HG03439 (cell line): ENCODE measurements around the gene NUP35.

Experiments used
- ATAC-seq: cut with Tn5 transposase; IDR thresholded peaks from one replicate; pipeline ENCODE4 v1.9.1; 2021; ENCODE audit warnings: mild to moderate bottlenecking, moderate library complexity; ENCODE audit not compliant: unreplicated experiment

NUP35 gene

DNA sequence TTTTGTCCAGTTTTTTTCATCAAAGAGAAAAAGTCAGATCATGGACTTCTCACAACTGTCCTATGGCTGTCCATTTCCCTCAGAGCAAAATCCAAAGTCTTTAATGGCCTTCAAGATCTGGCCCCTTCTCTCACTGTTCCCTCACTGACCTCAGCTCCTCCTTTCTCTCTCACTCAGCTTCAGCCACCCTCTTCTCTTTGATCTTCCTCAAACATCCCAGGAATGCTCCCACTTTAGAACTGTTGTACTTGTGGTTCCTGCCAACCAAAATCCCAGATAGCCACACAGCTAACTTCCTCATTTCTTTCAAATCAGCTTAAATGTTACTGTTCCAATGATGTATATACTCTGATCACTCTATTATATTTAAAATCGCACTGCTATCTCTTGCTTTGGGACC lies 82.9 kb downstream of the NUP35 start:
- ATAC-seq, result no peak

DNA sequence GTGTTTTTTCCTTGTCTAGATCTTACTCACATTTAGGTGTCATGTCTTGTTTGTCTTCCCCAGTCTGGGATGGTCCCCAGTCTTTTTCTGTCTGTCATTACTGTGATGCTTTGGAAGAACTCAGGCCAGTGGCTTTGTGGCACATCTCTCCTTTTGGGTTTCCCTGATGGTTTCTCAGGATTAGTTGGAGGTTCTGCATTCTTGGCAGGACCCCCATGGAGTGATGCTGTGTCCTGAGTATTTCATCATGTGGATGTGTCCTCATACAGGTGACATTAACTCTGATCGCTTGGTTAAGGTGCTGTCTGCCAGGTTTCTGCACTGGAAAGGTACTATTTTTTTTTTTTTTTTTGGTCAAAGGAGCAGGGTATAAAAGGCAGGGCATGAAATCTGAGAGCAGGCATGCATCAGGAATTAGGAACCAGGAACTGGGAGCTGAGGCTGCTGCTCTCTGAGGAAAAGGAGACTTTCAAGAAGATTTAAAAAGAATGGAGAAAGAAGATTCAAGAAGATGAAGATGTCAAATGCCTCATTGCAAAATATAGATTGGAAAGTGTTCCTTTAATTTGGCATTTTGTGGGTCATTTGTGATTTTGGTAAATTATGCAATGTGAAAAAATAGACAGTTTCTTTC lies 85.3 kb downstream of the NUP35 start:
- no peak for ATAC-seq
